ENCODE results near the gene MAP3K8. TPM values are rescaled to one million over a fixed set of nuclear protein-coding genes. Genes with fewer than 3 reads are reported as not detected.
A peak's percentile ranks its signal among the peaks of the same experiment; 100 is the strongest.

Gene MAP3K8
- total RNA-seq, 1 donor = 12.8 TPM

GRCh38 chr10:30436671-30437030 lies 2.7 kb downstream of the MAP3K8 start:
- peak overlapping the region; percentile 91 for H3K4me3 ChIP-seq (ENCODE audit: low read depth, low read length)
- peak; percentile 51 for DNase-seq (ENCODE audit: low read depth)
- TF ChIP-seq CTCF (IDR thresholded peaks at IDR 0.05; ENCODE audit: insufficient read depth, low read length) = no peak

DNA sequence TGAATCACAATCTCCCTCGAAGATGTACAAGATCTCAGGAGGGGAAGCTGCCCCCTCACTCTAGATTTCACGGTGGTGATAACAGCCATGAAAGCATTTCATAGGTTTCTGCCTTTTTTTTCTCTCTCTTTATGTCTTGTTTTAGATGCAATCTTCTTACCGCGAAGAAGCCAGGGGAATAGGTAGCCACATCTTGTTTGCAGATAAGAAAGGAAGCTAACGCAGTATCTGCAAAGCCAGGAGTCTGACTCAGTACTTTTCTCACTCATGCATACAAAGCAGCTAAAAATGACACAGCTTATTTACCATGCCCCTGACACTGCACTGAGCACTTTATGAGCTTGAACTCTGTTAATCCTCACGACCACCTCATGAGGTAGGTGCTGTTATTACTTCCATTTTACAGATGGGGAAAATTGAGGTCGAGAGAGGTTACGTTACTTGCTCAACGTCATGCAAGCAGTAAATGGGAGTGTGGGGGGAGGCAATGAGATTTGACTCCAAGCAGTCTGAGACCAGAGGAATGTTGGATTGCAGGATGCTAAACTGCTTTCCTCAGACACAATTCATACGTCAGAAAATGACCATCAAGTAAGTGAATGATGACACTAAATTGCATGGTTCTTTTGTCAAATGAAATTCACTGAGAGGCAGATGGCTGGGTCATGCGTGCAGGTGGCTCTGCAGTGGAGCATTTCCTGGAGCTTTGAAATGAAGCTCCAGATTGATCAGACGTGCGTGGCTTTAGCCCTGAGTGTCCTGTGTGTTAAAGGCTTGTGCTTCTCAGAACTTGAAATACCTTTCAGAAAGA lies 3.3 kb downstream of the MAP3K8 start:
- peak overlapping the region; percentile 66 for H3K4me3 ChIP-seq (ENCODE audit: low read depth, low read length)
- peak; percentile 84 for DNase-seq (ENCODE audit: low read depth)
- TF ChIP-seq CTCF (IDR thresholded peaks at IDR 0.05; ENCODE audit: insufficient read depth, low read length) = no peak

DNA sequence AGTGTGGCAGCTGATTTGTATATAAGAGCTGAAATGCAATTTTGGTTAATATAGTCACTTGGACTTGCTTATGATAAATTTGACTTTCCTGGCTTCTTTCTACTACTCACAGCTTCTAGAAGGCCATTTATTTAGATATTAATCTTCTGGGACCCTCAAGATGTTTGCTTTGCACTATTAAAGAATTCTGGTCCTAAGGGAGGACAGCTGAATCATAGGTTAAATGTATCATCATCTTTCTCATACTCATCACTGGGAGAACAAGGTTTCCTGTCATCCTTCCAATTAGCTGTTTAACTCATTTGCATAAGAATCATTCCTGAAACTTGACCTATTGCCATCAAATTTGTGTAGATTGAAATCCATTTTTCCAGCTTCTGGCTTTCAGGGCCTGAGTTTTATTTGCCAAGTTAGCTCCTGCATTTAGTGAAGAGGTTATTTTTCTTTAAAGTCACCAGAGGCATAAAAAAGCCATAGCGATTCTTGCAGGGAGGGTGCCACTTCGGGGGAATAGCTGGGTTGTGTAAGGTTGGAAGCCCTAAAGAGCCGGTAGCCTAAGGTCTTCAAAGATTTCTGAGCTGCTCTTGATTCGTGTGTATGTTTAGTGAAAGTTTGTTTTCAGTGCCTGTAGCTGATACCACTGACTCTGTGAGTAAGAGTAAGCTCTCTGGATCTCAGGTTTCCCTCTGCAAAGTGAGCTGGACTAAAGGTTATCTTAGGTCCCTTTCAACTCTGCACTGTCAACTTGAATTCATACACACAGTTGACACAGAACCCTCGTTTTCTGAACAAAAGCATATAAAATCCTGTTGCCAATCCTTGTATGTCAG lies 4.3 kb downstream of the MAP3K8 start:
- DNase-seq (ENCODE audit: low read depth) = peak; percentile 41
- no peak for TF ChIP-seq CTCF (IDR thresholded peaks at IDR 0.05; ENCODE audit: insufficient read depth, low read length)
- peak overlapping the region; percentile 66 for H3K4me3 ChIP-seq (ENCODE audit: low read depth, low read length)

GRCh38 chr10:30439931-30440330 lies 5.9 kb downstream of the MAP3K8 start:
- no peak overlapping the region for H3K4me3 ChIP-seq (ENCODE audit: low read depth, low read length)
- no peak for DNase-seq (ENCODE audit: low read depth)
- no peak for TF ChIP-seq CTCF (IDR thresholded peaks at IDR 0.05; ENCODE audit: insufficient read depth, low read length)

- DNase-seq (ENCODE audit: low read depth) = peak; percentile 44
- no peak for TF ChIP-seq CTCF (IDR thresholded peaks at IDR 0.05; ENCODE audit: insufficient read depth, low read length)
- H3K4me3 ChIP-seq (ENCODE audit: low read depth, low read length) = no peak overlapping the region
Observed at GRCh38 chr10:30442019-30442606, 8.1 kb downstream of the MAP3K8 start.

- H3K4me3 ChIP-seq (ENCODE audit: low read depth, low read length) = no peak overlapping the region
- no peak for DNase-seq (ENCODE audit: low read depth)
- TF ChIP-seq CTCF (IDR thresholded peaks at IDR 0.05; ENCODE audit: insufficient read depth, low read length) = no peak
Observed at GRCh38 chr10:30443049-30443448, 9.1 kb downstream of the MAP3K8 start.

Data from fibroblast of the aortic adventitia (primary cell).